Measurements from ENCODE around the gene DCDC2B.

DNA sequence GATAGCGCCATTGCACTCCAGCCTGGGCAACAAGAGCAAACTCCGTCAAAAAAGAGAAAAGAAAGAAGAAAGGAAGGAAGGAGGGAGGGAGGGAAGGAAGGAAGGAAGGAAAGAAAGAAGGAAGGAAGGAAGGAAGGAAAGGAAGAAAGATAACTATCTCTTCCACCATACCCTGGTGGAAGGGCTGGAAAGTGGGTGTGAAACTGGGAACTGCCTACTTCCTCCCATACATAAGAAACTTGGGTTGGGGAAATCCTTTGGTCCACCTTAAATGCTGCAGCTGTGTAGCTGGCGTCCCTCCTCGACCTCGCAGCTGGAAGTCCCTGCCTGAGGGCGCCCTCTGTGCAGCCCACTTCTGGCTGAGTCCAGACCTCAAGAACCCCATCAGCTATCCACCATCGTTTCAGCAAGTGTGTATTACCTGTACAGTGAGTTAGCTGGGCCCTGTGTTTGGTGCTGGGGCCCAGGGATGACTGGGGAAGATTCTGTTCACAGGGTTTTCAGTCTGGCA lies 33.5 kb downstream of the DCDC2B start:
- TF ChIP-seq, protein P1, sequence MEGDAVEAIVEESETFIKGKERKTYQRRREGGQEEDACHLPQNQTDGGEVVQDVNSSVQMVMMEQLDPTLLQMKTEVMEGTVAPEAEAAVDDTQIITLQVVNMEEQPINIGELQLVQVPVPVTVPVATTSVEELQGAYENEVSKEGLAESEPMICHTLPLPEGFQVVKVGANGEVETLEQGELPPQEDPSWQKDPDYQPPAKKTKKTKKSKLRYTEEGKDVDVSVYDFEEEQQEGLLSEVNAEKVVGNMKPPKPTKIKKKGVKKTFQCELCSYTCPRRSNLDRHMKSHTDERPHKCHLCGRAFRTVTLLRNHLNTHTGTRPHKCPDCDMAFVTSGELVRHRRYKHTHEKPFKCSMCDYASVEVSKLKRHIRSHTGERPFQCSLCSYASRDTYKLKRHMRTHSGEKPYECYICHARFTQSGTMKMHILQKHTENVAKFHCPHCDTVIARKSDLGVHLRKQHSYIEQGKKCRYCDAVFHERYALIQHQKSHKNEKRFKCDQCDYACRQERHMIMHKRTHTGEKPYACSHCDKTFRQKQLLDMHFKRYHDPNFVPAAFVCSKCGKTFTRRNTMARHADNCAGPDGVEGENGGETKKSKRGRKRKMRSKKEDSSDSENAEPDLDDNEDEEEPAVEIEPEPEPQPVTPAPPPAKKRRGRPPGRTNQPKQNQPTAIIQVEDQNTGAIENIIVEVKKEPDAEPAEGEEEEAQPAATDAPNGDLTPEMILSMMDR (conservative IDR thresholded peaks at IDR 0.05): no peak
- TF ChIP-seq ZFX (IDR thresholded peaks at IDR 0.05): no peak
